Measurements from ENCODE around the gene POLD1. TPM values are rescaled to one million over a fixed set of nuclear protein-coding genes. Genes with fewer than 3 reads are reported as not detected.

Gene POLD1
- total RNA-seq, 1 experiment from 2014 or later: 31.9 TPM

GRCh38 chr19:50392759-50393158, 8.6 kb downstream of the POLD1 start:
- intact Hi-C loops (cut with micrococcal nuclease): no loop called here
- Mint-ChIP-seq H3K27ac (ENCODE audit: low read depth, unreplicated experiment) (no peak overlapping the region), H3K9me3 (ENCODE audit: unreplicated experiment) (no peaks in the 10 kb centered on the region), H3K36me3 (ENCODE audit: insufficient read depth, unreplicated experiment) (peaks cover 26% of the 10 kb centered on the region), H3K4me1 (ENCODE audit: insufficient read depth, unreplicated experiment) (peaks cover under 1% of the 10 kb centered on the region), H3K27me3 (ENCODE audit: insufficient read depth, unreplicated experiment) (no peaks in the 10 kb centered on the region), H3K4me3 (ENCODE audit: unreplicated experiment) (no peak overlapping the region)
- no TSS peak for BruUV-seq (replicated peaks)
- TF ChIP-seq, protein P1, sequence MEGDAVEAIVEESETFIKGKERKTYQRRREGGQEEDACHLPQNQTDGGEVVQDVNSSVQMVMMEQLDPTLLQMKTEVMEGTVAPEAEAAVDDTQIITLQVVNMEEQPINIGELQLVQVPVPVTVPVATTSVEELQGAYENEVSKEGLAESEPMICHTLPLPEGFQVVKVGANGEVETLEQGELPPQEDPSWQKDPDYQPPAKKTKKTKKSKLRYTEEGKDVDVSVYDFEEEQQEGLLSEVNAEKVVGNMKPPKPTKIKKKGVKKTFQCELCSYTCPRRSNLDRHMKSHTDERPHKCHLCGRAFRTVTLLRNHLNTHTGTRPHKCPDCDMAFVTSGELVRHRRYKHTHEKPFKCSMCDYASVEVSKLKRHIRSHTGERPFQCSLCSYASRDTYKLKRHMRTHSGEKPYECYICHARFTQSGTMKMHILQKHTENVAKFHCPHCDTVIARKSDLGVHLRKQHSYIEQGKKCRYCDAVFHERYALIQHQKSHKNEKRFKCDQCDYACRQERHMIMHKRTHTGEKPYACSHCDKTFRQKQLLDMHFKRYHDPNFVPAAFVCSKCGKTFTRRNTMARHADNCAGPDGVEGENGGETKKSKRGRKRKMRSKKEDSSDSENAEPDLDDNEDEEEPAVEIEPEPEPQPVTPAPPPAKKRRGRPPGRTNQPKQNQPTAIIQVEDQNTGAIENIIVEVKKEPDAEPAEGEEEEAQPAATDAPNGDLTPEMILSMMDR (IDR thresholded peaks at IDR 0.05; ENCODE audit: unreplicated experiment): no peak
- DNase-seq (ENCODE audit: unreplicated experiment): no peak
- ChIA-PET CTCF (interaction anchor here (0.6 kb wide), 1 partner anchor 91 kb away, joined by 3 read pairs; no protein-coding TSS in a partner anchor), POLR2A (no interaction called here)

DNA sequence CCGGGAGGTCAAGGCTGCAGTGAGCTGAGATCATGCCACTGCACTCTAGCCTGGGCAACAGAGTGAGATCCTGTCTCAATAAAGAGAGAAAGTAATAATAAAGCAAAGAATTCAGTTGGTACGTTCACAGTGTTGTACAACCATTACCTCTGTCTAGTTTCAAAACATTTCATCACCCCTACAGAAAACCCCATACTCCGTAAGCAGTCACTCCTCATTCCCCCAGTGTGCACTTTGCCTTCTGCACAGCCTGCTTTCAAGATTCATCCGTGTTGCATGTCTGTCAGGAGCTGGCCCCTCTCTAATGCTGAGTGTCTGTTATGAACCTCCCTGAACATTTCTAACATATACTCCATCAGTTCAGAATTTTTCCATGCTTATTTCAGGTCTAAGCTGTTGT, 9.4 kb downstream of the POLD1 start:
- no peaks in the 10 kb centered on the region for H3K4me1 Mint-ChIP-seq (ENCODE audit: insufficient read depth, unreplicated experiment)
- H3K36me3 Mint-ChIP-seq (ENCODE audit: insufficient read depth, unreplicated experiment): peaks cover 23% of the 10 kb centered on the region
- no peak overlapping the region for H3K27ac Mint-ChIP-seq (ENCODE audit: low read depth, unreplicated experiment)
- H3K4me3 Mint-ChIP-seq (ENCODE audit: unreplicated experiment): no peak overlapping the region
- ChIA-PET CTCF (interaction anchor here (1.0 kb wide), 1 partner anchor 36 kb away, joined by 3 read pairs; no protein-coding TSS in a partner anchor), POLR2A (interaction anchor here (0.7 kb wide), 1 partner anchor 8 kb away, joined by 3 read pairs; no protein-coding TSS in a partner anchor)
- TF ChIP-seq, protein P1 (IDR thresholded peaks at IDR 0.05; ENCODE audit: unreplicated experiment): no peak
- H3K27me3 Mint-ChIP-seq (ENCODE audit: insufficient read depth, unreplicated experiment): no peaks in the 10 kb centered on the region
- H3K9me3 Mint-ChIP-seq (ENCODE audit: unreplicated experiment): no peaks in the 10 kb centered on the region
- intact Hi-C loops (cut with micrococcal nuclease): no loop called here
- DNase-seq (ENCODE audit: unreplicated experiment): no peak
- no TSS peak for BruUV-seq (replicated peaks)

GRCh38 chr19:50394017-50394416, 9.9 kb downstream of the POLD1 start:
- TF ChIP-seq, protein P1 (IDR thresholded peaks at IDR 0.05; ENCODE audit: unreplicated experiment): no peak
- intact Hi-C loops (cut with micrococcal nuclease): no loop called here
- Mint-ChIP-seq H3K4me3 (ENCODE audit: unreplicated experiment) (no peak overlapping the region), H3K36me3 (ENCODE audit: insufficient read depth, unreplicated experiment) (peaks cover 20% of the 10 kb centered on the region), H3K4me1 (ENCODE audit: insufficient read depth, unreplicated experiment) (no peaks in the 10 kb centered on the region), H3K9me3 (ENCODE audit: unreplicated experiment) (no peaks in the 10 kb centered on the region), H3K27ac (ENCODE audit: low read depth, unreplicated experiment) (no peak overlapping the region), H3K27me3 (ENCODE audit: insufficient read depth, unreplicated experiment) (no peaks in the 10 kb centered on the region)
- CTCF ChIA-PET: interaction anchor here (1.0 kb wide), 1 partner anchor 37 kb away, joined by 3 read pairs; no protein-coding TSS in a partner anchor
- POLR2A ChIA-PET: interaction anchor here (0.7 kb wide), 1 partner anchor 9 kb away, joined by 3 read pairs; no protein-coding TSS in a partner anchor
- no peak for DNase-seq (ENCODE audit: unreplicated experiment)
- BruUV-seq (replicated peaks): no TSS peak

DNA sequence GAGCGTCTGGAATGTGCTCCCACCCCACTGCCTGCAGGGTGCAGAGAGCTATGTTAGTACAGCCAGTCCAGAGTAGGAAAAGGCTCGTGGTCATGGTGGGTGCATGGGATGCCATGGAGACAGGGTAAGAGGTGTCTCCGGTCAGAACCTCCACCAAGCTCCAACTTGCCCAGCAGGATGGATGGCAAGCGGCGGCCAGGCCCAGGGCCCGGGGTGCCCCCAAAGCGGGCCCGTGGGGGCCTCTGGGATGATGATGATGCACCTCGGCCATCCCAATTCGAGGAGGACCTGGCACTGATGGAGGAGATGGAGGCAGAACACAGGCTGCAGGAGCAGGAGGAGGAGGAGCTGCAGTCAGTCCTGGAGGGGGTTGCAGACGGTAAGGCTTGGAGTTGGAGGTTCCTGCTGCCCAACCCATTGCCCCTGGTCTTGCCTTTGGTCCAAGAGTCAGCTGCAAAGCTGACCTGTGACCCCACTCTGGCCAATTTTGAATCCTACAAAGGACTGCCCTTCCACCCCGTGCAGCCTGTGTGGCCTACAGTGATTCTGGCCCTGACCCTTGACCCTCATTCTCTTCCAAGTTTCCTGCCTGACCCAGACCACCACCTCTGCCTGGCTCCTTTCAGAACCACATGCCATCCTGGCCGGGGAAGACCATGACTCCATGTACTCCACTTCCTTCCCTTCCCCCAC, 14.7 kb downstream of the POLD1 start:
- H3K27me3 Mint-ChIP-seq (ENCODE audit: insufficient read depth, unreplicated experiment): no peaks in the 10 kb centered on the region
- DNase-seq (ENCODE audit: unreplicated experiment): no peak
- BruUV-seq (replicated peaks): no TSS peak
- CTCF ChIA-PET: interaction anchor here (0.5 to 0.6 kb wide), 2 partner anchors 11 to 26 kb away, joined by 4 to 6 read pairs; no protein-coding TSS in a partner anchor
- H3K4me3 Mint-ChIP-seq (ENCODE audit: unreplicated experiment): no peak overlapping the region
- no peaks in the 10 kb centered on the region for H3K9me3 Mint-ChIP-seq (ENCODE audit: unreplicated experiment)
- no peak overlapping the region for H3K27ac Mint-ChIP-seq (ENCODE audit: low read depth, unreplicated experiment)
- intact Hi-C loops (cut with micrococcal nuclease): no loop called here
- H3K36me3 Mint-ChIP-seq (ENCODE audit: insufficient read depth, unreplicated experiment): peaks cover 19% of the 10 kb centered on the region
- POLR2A ChIA-PET: interaction anchor here (0.9 to 1.0 kb wide), 2 partner anchors 29 to 78 kb away, joined by 3 to 4 read pairs; no protein-coding TSS in a partner anchor
- TF ChIP-seq, protein P1 (IDR thresholded peaks at IDR 0.05; ENCODE audit: unreplicated experiment): no peak
- no peaks in the 10 kb centered on the region for H3K4me1 Mint-ChIP-seq (ENCODE audit: insufficient read depth, unreplicated experiment)

Measured in MCF 10A (cell line).